Ureter (tissue), 1 donor: ENCODE data around the gene HS3ST1. TPM values are rescaled to one million over a fixed set of nuclear protein-coding genes. Genes with fewer than 3 reads are reported as not detected.

Experiments used
- DNase-seq: peaks from one replicate; pipeline ENCODE4 v3.0.0-alpha.2; 2020; ENCODE audit warnings: low spot score
- total RNA-seq: library from RNA; stranded (reverse); gene quantifications from one replicate; pipeline ENCODE4 v1.2.4, GENCODE V29; 2023
- donor health status: DM: yes; HTN: yes; CAD: no.

HS3ST1 gene
- total RNA-seq = 9.8 TPM

GRCh38 chr4:11428231-11428898 is at the start of gene HS3ST1:
Gene HS3ST1 (minus strand): TSS chr4:11428894. CDS start chr4:11400005, 28,889 bp downstream.
- DNase-seq = no peak

DNA sequence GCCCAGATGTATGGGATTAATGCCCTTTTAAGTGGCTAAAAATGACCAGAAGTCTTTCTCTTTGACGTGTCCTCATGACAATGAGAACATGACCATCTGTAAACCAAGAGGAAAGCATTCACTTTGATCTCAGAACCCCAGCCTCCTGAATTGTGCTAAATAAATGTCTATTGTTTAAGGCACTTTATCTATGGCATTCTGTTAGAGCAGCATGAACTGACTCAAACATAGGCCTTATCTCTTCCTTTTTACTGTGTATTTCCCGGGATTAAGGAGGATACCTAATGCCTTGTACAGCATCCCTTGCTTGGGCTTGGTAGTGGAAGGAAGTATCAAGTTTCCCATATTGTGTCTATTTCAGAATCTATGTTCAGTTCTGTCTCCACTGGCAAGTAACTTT is 47.2 kb upstream of the HS3ST1 start:
- DNase-seq = no peak

DNA sequence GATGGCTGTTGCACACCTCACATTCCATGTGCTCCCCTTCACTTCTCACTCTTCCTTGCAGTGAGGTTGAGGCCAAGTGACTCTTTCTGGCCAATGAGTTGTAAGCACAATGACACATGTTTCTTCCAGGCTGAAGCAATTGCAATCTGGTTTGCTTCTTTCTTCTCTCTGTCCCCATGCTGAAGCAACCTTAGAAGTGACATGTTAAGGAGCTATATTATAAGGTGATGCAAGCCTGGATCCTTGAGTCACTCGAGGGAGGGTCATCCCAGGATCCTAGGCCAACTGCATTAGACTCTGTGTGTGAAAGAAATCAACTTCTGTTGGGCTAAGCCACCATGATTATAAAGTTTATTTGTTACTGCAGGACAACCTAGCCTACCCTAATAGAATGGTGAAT is 45.5 kb upstream of the HS3ST1 start:
- no peak for DNase-seq

GRCh38 chr4:11472535-11472934 is 43.8 kb upstream of the HS3ST1 start:
- no peak for DNase-seq

GRCh38 chr4:11471618-11472017 is 42.9 kb upstream of the HS3ST1 start:
- DNase-seq = peak; percentile 49

DNA sequence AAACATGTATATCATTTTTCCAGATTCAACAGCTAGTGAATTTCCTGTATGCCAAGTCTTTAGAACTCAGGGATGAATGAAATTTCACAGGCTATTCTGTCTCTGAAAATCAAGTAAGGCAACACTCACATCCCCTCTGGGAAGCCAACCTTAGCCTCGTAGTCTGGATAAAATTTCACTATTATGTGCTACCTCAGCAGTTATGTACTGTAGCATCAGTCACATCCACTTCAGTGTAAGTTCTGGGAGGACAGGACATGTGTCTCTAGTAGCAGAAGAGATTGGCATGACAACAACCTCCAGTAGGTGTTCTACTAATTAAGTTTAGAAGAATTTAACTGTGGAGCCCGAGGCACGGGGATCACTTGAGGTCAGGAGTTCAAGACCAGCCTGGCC is 42.4 kb upstream of the HS3ST1 start:
- no peak for DNase-seq

DNA sequence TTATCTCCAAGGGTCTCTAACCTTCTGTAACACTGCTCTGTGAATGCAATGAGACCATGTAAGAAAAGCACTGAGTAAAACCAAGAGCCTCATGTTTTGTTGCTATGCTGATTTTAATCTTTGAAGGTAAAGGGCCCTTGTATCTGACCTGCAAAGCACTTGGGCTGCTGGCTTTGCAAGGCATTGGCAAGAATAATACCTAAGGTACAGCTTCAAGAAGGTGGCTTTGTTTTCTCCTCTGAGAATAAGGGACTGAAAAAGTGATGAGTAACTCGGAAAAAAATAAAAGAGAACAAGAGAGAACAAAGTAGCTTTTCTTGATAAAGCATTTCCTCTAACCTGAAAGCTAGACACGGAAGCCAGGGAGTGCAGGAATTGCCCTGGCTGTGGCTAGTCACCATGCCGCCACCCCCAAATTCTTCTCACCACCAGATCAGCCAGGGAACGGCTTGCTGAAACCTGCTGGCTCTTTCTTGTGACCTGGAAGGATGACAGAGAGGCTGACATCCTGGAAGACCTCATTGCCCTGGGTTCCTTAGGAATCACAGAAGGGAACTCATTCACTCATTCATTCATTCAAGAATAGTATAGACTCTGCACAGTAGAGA is 41.8 kb upstream of the HS3ST1 start:
- peak; percentile 63 for DNase-seq

DNA sequence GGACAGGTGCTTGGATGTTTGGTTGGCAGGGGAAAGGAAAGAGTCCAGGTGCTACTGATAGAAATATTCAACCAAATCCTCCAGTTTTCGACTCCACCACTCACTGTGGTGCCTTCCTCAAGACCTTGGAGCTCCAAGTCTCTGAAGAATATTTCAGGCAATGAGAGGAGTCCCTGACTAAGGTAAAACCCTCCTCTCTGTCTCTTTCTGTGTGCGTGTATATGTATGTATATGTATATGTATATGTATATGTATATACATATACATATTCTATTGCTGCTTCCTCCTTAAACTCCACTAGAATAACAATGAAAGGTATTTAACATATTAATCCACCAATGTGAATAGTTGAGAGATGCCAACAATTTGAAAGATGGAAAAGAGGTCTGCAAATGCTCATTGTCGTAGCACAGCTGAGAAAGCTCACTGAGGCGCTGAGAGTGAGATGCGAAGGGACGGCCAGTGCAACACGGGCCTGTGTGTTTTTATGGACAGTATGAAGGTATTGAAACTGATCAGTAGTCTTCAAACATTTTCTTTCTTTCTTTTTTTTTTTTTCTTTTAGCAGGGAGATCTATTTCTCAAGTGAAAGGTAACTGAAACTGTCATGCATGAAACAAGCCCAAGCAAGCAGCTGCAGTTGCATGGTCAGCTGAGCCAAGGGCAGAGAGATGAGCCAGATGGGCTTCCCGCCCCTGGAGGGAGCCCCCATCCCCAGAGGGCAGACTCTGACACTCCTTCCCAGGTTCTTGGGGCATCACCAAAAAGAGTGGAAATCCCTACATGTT is 41.1 kb upstream of the HS3ST1 start:
- DNase-seq = no peak

- DNase-seq = peak; percentile 52
Measured at GRCh38 chr4:11468901-11469300, 40.2 kb upstream of the HS3ST1 start.

GRCh38 chr4:11467931-11468330 is 39.2 kb upstream of the HS3ST1 start:
- DNase-seq = no peak

DNA sequence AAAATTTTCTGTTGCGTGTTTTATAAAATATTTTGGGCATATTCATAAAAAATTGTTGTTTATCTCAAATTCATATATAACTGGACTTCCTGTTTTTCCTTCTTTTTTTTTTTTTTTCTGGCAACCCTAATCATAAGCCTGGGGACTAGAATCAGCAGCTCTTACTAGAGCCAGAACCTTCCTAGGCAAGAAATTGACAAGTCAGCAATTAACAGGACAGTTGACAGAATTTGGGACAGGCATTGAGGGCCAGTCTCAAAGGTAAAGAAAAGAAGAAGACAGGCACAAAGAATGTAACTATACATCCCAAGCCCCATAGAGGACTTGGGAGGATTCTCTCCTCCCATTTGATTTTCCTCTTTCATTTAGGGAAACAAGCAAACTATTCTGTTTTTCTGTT is 35.0 kb upstream of the HS3ST1 start:
- no peak for DNase-seq

DNA sequence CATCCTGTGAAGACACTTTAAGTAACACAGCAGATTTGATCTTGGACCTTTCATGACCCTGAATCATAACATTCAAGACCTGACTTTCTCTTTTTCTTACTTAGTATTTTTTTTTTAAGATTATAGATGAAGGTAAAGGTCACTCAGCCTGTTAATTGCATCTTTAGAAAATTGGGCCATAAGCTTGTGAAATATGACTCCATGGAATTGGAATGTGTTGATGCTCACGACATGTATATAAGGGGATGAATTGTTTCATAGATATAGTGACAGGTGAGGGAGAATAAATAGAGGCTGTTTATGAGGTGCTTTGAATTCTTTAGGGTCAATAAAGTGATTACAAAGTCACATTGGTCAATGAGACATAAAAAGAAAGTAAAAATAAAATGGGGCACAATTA is 27.7 kb upstream of the HS3ST1 start:
- DNase-seq = no peak

DNA sequence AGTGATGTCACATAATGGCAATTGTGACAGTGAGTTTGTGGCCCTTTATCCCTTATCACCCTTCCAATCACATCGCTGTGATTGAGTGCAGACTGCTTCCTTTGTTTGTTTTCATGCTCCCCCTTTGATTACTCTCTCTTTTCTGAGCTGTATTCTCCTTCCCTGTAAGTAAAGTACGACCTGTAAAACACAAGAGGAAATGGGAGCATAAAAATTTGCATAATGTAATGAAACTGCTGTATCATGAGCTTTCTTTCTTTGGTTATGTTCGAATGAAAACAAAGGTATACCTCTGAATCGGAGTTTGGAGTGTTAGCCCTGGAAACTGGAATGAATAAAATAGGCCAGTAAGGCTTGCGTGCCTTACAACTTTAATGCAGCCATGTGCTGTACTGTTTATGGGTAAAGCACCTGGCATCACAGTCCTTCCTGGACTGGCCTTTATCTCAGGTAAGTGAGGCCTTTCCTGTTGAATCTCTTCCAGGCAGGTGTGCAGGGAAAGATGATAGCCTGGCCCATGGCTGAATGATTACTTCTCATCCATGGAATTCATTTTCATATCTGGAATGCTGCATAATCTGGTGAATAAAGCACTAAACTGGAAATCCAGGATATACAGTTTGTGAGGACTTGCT is 26.6 kb upstream of the HS3ST1 start:
- no peak for DNase-seq

- DNase-seq = no peak
Measured at GRCh38 chr4:11451716-11452115, 23.0 kb upstream of the HS3ST1 start.

- DNase-seq = no peak
Measured at GRCh38 chr4:11446155-11446811, 17.6 kb upstream of the HS3ST1 start.

- no peak for DNase-seq
Measured at GRCh38 chr4:11441194-11441556, 12.5 kb upstream of the HS3ST1 start.

GRCh38 chr4:11440481-11441193 is 11.9 kb upstream of the HS3ST1 start:
- DNase-seq = no peak

DNA sequence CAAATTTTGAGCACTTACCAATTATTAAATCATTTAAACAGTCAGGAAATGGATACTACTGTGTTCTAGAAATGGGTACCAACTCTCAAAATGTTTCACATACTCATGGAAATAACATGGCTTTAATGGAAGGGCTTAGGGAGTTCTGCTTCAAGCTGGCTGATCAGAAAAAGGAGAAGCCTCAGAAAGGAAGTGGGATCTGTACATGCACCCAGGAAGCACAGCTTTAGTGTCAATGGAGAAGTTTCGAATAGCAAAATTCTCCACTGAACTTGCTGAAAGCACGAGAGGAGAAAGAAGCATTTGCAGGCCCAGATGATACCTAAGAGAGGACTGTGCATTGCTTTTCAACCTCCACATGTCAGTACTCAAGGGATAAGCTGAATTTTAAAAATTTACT is 11.1 kb upstream of the HS3ST1 start:
- DNase-seq = no peak

DNA sequence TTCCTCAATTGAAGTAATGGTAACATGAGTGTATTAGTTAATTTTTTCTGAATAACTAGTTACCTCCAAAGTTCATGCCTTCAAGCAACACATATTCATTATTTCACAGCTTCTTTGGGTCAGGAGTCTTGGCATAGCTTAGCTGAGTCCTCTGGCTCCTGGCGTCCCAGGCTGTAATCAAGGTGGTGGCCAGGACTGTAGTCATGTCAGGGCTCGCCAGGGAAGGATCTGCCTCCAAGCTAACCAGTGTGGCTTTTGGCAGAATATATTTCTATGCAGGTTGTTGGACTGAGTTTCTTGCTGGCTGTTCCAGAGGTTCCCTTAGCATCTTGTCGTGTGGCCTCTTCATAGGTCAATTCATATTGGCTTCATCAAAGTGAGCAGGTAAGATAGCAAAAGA is 10.0 kb upstream of the HS3ST1 start:
- no peak for DNase-seq

GRCh38 chr4:11436673-11437072 is 8.0 kb upstream of the HS3ST1 start:
- no peak for DNase-seq

DNA sequence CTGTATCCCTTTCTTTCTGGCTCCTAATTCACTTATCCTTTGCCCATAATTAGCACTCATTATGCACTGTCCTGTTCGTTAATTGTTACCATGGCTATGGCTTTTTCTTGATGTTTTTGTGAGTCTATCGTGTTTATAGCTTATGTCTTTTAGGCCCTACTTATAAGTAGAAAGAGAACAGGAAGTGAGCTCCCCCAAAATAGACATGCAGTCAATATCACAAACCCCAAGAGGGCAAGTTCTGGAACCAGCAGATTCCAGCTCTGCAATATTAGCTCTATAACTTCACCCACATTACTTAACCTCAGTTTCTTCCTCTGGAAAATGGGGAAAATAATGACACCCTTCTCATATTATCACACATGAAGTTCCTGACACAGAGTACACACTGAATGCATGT is 7.4 kb upstream of the HS3ST1 start:
- no peak for DNase-seq
